Breast epithelium (tissue), 3 donors: ENCODE data around the gene PAK5.

Experiments used
- POLR2A ChIP-seq: fragments of 450-650 bp; IDR thresholded peaks from one replicate; pipeline ENCODE4 v1.6.1; 2016; ENCODE audit warnings: antibody characterized with exemption, mild to moderate bottlenecking, moderate library complexity
- POLR2AphosphoS5 ChIP-seq, 3 donors: sonication (generic); formaldehyde crosslinking; IDR thresholded peaks; one replicate each; pipeline ENCODE4 v1.6.1; 2017; ENCODE audit warnings: antibody characterized with exemption in 3 of 3
- TF ChIP-seq, protein P1 (sequence below), 3 donors: fragments of 450-650 bp; IDR thresholded peaks; one replicate each; pipeline ENCODE4 v1.5.1; 2016 to 2017; ENCODE audit warnings: antibody characterized with exemption in 3 of 3, mild to moderate bottlenecking in 3 of 3, moderate library complexity in 3 of 3

DNA sequence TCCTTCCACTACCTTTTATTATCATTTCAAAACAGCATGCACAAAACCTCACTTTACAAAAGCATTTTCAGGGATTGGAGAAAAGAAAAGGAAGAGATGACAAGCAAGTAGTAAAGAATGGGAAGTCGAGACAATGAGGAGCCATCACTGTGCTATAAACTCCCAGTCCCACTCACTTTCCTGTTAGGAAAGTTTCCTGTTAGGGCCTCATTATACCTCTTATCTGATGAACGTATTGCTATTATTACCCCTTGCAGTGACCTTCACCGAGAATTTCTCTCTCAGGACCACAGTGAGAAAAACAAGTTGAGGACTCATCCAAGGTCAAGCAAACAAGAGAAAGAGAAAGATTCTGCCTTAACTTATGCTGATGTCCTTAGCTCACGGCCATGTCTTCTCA, 295.7 kb downstream of the PAK5 start:
- TF ChIP-seq, protein P1, sequence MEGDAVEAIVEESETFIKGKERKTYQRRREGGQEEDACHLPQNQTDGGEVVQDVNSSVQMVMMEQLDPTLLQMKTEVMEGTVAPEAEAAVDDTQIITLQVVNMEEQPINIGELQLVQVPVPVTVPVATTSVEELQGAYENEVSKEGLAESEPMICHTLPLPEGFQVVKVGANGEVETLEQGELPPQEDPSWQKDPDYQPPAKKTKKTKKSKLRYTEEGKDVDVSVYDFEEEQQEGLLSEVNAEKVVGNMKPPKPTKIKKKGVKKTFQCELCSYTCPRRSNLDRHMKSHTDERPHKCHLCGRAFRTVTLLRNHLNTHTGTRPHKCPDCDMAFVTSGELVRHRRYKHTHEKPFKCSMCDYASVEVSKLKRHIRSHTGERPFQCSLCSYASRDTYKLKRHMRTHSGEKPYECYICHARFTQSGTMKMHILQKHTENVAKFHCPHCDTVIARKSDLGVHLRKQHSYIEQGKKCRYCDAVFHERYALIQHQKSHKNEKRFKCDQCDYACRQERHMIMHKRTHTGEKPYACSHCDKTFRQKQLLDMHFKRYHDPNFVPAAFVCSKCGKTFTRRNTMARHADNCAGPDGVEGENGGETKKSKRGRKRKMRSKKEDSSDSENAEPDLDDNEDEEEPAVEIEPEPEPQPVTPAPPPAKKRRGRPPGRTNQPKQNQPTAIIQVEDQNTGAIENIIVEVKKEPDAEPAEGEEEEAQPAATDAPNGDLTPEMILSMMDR (IDR thresholded peaks at IDR 0.05) = no peak
- TF ChIP-seq POLR2AphosphoS5 (IDR thresholded peaks at IDR 0.05) (no peak), POLR2A (no peak)
